ENCODE results near the gene TSPAN4.

Gene TSPAN4

GRCh38 chr11:845872-846495, 3.3 kb downstream of the TSPAN4 start:
- no peak for ATAC-seq
- no peak for TF ChIP-seq ESRRG (CRISPR knock-in tag; IDR thresholded peaks at IDR 0.05)

DNA sequence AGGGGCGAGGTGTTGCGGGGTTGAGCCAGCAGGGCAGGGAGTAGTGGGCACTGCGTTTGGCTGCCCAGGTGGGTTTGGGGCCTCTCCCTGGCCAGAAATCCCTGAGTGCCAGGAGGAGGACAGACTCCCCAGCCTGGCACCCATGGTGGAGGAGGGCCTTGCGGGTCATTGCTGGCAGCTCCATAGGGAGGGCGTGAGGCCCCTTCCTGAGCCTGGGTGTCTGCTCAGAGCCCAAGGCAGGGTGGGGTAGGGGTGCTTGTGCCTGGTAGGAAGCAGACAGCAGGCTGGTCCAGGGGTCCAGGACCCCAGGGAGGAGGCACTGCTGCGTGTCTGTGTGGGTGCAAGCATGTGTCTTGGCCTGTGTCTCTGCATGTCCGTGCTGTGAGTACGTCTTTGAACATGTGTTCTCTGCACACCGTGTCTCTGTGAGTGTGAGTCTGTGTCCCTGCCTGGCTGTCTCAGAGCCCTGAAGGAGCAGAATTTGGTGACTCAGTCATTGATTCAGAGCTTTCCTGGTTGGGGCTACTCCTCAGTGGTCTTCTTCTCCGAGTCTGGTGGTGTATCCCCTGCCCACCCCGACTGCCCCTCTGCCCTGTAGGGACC, 3.9 kb downstream of the TSPAN4 start:
- TF ChIP-seq, protein P1, sequence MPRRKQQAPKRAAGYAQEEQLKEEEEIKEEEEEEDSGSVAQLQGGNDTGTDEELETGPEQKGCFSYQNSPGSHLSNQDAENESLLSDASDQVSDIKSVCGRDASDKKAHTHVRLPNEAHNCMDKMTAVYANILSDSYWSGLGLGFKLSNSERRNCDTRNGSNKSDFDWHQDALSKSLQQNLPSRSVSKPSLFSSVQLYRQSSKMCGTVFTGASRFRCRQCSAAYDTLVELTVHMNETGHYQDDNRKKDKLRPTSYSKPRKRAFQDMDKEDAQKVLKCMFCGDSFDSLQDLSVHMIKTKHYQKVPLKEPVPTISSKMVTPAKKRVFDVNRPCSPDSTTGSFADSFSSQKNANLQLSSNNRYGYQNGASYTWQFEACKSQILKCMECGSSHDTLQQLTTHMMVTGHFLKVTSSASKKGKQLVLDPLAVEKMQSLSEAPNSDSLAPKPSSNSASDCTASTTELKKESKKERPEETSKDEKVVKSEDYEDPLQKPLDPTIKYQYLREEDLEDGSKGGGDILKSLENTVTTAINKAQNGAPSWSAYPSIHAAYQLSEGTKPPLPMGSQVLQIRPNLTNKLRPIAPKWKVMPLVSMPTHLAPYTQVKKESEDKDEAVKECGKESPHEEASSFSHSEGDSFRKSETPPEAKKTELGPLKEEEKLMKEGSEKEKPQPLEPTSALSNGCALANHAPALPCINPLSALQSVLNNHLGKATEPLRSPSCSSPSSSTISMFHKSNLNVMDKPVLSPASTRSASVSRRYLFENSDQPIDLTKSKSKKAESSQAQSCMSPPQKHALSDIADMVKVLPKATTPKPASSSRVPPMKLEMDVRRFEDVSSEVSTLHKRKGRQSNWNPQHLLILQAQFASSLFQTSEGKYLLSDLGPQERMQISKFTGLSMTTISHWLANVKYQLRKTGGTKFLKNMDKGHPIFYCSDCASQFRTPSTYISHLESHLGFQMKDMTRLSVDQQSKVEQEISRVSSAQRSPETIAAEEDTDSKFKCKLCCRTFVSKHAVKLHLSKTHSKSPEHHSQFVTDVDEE (CRISPR knock-in tag; IDR thresholded peaks at IDR 0.05), result no peak
- TF ChIP-seq OSR1 (CRISPR knock-in tag; IDR thresholded peaks at IDR 0.05) (no peak), ZNF70 (CRISPR knock-in tag; IDR thresholded peaks at IDR 0.05) (no peak), ZFP3 (CRISPR knock-in tag; IDR thresholded peaks at IDR 0.05) (no peak), ZNF565 (CRISPR knock-in tag; conservative IDR thresholded peaks at IDR 0.05; ENCODE audit: low read depth) (no peak)
- ATAC-seq, result no peak

DNA sequence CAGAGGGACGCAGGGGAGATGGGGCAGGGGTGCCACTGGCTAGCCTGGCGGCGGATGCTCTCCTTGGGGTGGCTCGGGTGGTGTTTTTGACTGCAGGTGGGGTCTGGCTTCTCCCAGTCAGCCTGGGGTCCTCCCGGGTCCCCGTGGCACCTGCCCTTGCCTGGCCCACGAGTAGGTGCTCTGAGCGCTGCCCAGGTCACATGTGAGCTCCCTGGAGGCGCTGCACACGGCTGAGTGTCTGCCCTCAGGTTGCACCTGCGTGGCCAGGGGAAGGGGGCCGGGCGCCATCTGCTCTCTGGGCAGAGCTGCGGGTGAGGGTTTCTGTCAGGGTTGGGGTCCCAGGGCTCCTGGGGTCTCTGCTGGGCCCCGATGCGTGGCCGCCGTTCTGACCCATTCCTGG, 5.2 kb downstream of the TSPAN4 start:
- TF ChIP-seq ESRRG (CRISPR knock-in tag; IDR thresholded peaks at IDR 0.05), result no peak
- no peak for TF ChIP-seq PATZ1 (CRISPR knock-in tag; IDR thresholded peaks at IDR 0.05; ENCODE audit: borderline replicate concordance)
- TF ChIP-seq ARNTL (CRISPR knock-in tag; IDR thresholded peaks at IDR 0.05; ENCODE audit: borderline replicate concordance, low read depth), result no peak
- no peak for TF ChIP-seq GLIS3 (CRISPR knock-in tag; IDR thresholded peaks at IDR 0.05)
- ATAC-seq, result no peak

GRCh38 chr11:848380-848931, 5.8 kb downstream of the TSPAN4 start:
- ATAC-seq, result peak; percentile 25
- TF ChIP-seq RARB (CRISPR knock-in tag; IDR thresholded peaks at IDR 0.05), result no peak
- TF ChIP-seq, protein P2, sequence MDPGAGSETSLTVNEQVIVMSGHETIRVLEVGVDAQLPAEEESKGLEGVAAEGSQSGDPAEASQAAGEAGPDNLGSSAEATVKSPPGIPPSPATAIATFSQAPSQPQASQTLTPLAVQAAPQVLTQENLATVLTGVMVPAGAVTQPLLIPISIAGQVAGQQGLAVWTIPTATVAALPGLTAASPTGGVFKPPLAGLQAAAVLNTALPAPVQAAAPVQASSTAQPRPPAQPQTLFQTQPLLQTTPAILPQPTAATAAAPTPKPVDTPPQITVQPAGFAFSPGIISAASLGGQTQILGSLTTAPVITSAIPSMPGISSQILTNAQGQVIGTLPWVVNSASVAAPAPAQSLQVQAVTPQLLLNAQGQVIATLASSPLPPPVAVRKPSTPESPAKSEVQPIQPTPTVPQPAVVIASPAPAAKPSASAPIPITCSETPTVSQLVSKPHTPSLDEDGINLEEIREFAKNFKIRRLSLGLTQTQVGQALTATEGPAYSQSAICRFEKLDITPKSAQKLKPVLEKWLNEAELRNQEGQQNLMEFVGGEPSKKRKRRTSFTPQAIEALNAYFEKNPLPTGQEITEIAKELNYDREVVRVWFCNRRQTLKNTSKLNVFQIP (CRISPR knock-in tag; IDR thresholded peaks at IDR 0.05; ENCODE audit: borderline replicate concordance, low read depth), result no peak
- TF ChIP-seq PPARA (CRISPR knock-in tag; IDR thresholded peaks at IDR 0.05; ENCODE audit: borderline replicate concordance), result no peak
- TF ChIP-seq ISL1 (CRISPR knock-in tag; IDR thresholded peaks at IDR 0.05), result no peak
- TF ChIP-seq TOX (CRISPR knock-in tag; IDR thresholded peaks at IDR 0.05; ENCODE audit: borderline replicate concordance), result no peak
- TF ChIP-seq, protein P3, sequence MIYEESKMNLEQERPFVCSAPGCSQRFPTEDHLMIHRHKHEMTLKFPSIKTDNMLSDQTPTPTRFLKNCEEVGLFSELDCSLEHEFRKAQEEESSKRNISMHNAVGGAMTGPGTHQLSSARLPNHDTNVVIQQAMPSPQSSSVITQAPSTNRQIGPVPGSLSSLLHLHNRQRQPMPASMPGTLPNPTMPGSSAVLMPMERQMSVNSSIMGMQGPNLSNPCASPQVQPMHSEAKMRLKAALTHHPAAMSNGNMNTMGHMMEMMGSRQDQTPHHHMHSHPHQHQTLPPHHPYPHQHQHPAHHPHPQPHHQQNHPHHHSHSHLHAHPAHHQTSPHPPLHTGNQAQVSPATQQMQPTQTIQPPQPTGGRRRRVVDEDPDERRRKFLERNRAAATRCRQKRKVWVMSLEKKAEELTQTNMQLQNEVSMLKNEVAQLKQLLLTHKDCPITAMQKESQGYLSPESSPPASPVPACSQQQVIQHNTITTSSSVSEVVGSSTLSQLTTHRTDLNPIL (CRISPR knock-in tag; IDR thresholded peaks at IDR 0.05; ENCODE audit: low read depth), result no peak
- TF ChIP-seq ZFP30 (CRISPR knock-in tag; IDR thresholded peaks at IDR 0.05), result no peak
- TF ChIP-seq ESRRG (CRISPR knock-in tag; IDR thresholded peaks at IDR 0.05), result no peak
- no peak for TF ChIP-seq ARNTL (CRISPR knock-in tag; IDR thresholded peaks at IDR 0.05; ENCODE audit: borderline replicate concordance, low read depth)
- TF ChIP-seq ZC3H10 (CRISPR knock-in tag; IDR thresholded peaks at IDR 0.05), result no peak
